BLaER1 (cell line): ENCODE measurements around the gene PARK7.
"Not testable (repeated sequence)": the region's sequence is repeated elsewhere in the genome, so short reads cannot be mapped to it uniquely, and the experiment has no call there.

Experiments used
- H3K27ac ChIP-seq: shearing (Covaris generic); formaldehyde crosslinking; 2 replicates; pipeline ENCODE4 v1.8.1; 2022
- H3K27me3 ChIP-seq: shearing (Covaris generic); formaldehyde crosslinking; 2 replicates; pipeline ENCODE4 v1.8.1; 2022
- H3K36me3 ChIP-seq: shearing (Covaris generic); formaldehyde crosslinking; 2 replicates; pipeline ENCODE4 v1.8.1; 2022
- H3K4me1 ChIP-seq: shearing (Covaris generic); formaldehyde crosslinking; 2 replicates; pipeline ENCODE4 v1.8.1; 2022
- H3K4me2 ChIP-seq: shearing (Covaris generic); formaldehyde crosslinking; 2 replicates; pipeline ENCODE4 v1.8.1; 2022
- H3K4me3 ChIP-seq: shearing (Covaris generic); formaldehyde crosslinking; 2 replicates; pipeline ENCODE4 v1.8.1; 2022
- H3K9ac ChIP-seq: shearing (Covaris generic); formaldehyde crosslinking; 2 replicates; pipeline ENCODE4 v1.8.1; 2022
- H3K9me3 ChIP-seq: shearing (Covaris generic); formaldehyde crosslinking; 2 replicates; pipeline ENCODE4 v1.8.1; 2022
- H4K20me1 ChIP-seq: shearing (Covaris generic); formaldehyde crosslinking; 2 replicates; pipeline ENCODE4 v1.8.1; 2022
- Cebpa-rat ChIP-seq: shearing (Covaris generic); IDR thresholded peaks from 2 replicates; pipeline ENCODE4 v1.8.1; 2022

Gene PARK7

GRCh38 chr1:7962636-7963377 is 1.3 kb downstream of the PARK7 start:
- Histone ChIP-seq H3K4me3 (peak overlapping the region; percentile 84), H3K27me3 (no peaks in the 10 kb centered on the region), H3K9ac (peak overlapping the region; percentile 88), H3K27ac (peak overlapping the region; percentile 86; the same call in 1 of the 2 replicates), H4K20me1 (peaks cover 33% of the 10 kb centered on the region), H3K9me3 (no peaks in the 10 kb centered on the region), H3K4me2 (peak overlapping the region; percentile 91), H3K36me3 (peaks cover 50% of the 10 kb centered on the region), H3K4me1 (peaks cover 60% of the 10 kb centered on the region)
- TF ChIP-seq Cebpa-rat = no peak

DNA sequence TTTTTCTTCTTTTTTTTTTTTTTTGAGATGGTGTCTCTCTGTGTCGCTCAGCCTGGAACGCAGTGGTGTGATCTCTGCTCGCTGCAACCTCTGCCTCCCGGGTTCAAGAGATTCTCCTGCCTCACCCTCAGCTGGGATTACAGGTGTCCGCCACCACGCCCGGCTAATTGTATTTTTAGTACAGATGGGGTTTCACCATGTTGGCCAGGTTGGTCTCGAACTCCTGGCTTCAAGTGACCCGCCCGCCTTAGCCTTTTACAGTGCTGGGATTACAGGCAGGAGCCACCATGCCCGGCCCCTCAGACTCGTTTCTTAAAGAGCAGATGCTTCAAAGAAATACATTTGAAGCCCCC is 1.8 kb downstream of the PARK7 start:
- peaks cover 56% of the 10 kb centered on the region for H3K36me3 ChIP-seq
- H3K27me3 ChIP-seq = not testable (repeated sequence)

DNA sequence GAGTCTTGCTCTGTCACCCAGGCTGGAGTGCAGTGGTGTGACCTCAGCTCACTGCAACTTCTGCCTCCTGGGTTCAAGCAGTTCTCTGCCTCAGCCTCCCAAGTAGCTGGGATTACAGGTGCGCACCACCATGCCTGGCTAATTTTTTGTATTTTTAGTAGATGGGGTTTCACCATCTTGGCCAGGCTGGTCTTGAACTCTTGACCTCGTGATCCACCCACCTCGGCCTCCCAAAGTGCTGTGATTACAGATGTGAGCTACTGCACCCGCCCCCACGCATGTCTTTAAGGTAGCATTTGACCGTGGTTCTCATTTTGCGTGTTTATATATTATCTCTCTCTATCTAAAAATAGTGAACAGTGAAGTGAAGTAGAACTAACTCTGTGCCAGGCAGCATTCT is 2.3 kb downstream of the PARK7 start:
- H3K9ac ChIP-seq, H3K9me3 ChIP-seq, H3K27me3 ChIP-seq, H3K27ac ChIP-seq, H3K4me3 ChIP-seq: not testable (repeated sequence)
- H3K36me3 ChIP-seq = peaks cover 60% of the 10 kb centered on the region
- peak overlapping the region; percentile 91; the same call in 1 of the 2 replicates for H3K4me2 ChIP-seq
- H4K20me1 ChIP-seq = peaks cover 44% of the 10 kb centered on the region
- peaks cover 60% of the 10 kb centered on the region for H3K4me1 ChIP-seq

More for the DNA sequence above, 1.8 kb downstream of the PARK7 start:
- Histone ChIP-seq H4K20me1 (peaks cover 39% of the 10 kb centered on the region), H3K4me2 (peak overlapping the region; percentile 91; the same call in 1 of the 2 replicates), H3K4me1 (peaks cover 60% of the 10 kb centered on the region)
- not testable (repeated sequence) for H3K9me3 ChIP-seq, H3K9ac ChIP-seq, H3K4me3 ChIP-seq, H3K27ac ChIP-seq

GRCh38 chr1:7964476-7964875 is 3.0 kb downstream of the PARK7 start:
- peaks cover 67% of the 10 kb centered on the region for H3K36me3 ChIP-seq
- no peak overlapping the region for H3K9ac ChIP-seq
- peaks cover 50% of the 10 kb centered on the region for H4K20me1 ChIP-seq
- peak overlapping the region; percentile 20 for H3K4me2 ChIP-seq
- no peak overlapping the region for H3K27ac ChIP-seq
- H3K4me1 ChIP-seq = peaks cover 60% of the 10 kb centered on the region
- no peak for TF ChIP-seq Cebpa-rat
- no peak overlapping the region for H3K4me3 ChIP-seq
- no peaks in the 10 kb centered on the region for H3K9me3 ChIP-seq
- no peaks in the 10 kb centered on the region for H3K27me3 ChIP-seq

- peaks cover 51% of the 10 kb centered on the region for H3K4me1 ChIP-seq
- no peak overlapping the region for H3K27ac ChIP-seq
- H3K9ac ChIP-seq = no peak overlapping the region
- H3K4me2 ChIP-seq = peak overlapping the region; percentile 36
- H3K36me3 ChIP-seq = peaks cover 94% of the 10 kb centered on the region
- TF ChIP-seq Cebpa-rat = no peak
- H3K4me3 ChIP-seq = no peak overlapping the region
- H3K27me3 ChIP-seq = no peaks in the 10 kb centered on the region
- no peaks in the 10 kb centered on the region for H3K9me3 ChIP-seq
- H4K20me1 ChIP-seq = peaks cover 53% of the 10 kb centered on the region
Measured at GRCh38 chr1:7967196-7967595, 5.7 kb downstream of the PARK7 start.

DNA sequence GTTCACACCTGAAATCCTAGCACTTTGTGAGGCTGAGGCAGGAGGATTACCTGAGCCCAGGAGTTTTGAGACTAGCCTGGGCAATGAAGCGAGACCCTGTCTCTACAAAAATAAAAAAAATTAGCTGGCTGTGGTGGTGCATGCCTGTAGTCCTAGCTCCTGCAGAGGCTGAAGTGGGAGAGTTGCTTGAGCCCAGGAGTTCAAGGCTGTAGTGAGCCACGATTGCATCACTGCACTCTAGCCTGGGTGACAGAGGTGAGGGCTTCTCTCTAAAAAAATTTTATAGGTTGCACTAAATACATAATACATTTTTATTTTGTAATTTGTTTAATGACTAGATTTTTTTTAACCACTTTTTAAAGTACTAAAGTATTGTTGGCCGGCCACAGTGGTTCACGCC is 6.1 kb downstream of the PARK7 start:
- no peaks in the 10 kb centered on the region for H3K27me3 ChIP-seq
- no peak overlapping the region for H3K4me3 ChIP-seq
- no peaks in the 10 kb centered on the region for H3K9me3 ChIP-seq
- H3K27ac ChIP-seq = no peak overlapping the region
- H3K4me1 ChIP-seq = peaks cover 47% of the 10 kb centered on the region
- TF ChIP-seq Cebpa-rat = 0 out of 2 replicates have a peak, but pooled peaks have one; percentile 9
- peak overlapping the region; percentile 36 for H3K4me2 ChIP-seq
- peaks cover 57% of the 10 kb centered on the region for H4K20me1 ChIP-seq
- H3K36me3 ChIP-seq = peaks cover 98% of the 10 kb centered on the region
- H3K9ac ChIP-seq = no peak overlapping the region

- H3K4me3 ChIP-seq = no peak overlapping the region
- H3K27me3 ChIP-seq = no peaks in the 10 kb centered on the region
- no peaks in the 10 kb centered on the region; the same call in 1 of the 2 replicates for H3K9me3 ChIP-seq
- H3K27ac ChIP-seq = no peak overlapping the region
- H3K36me3 ChIP-seq = peaks cover 95% of the 10 kb centered on the region
- H3K4me1 ChIP-seq = peaks cover 24% of the 10 kb centered on the region
- no peak overlapping the region for H3K4me2 ChIP-seq
- peaks cover 63% of the 10 kb centered on the region for H4K20me1 ChIP-seq
- no peak overlapping the region for H3K9ac ChIP-seq
- no peak for TF ChIP-seq Cebpa-rat
Measured at GRCh38 chr1:7970246-7970645, 8.7 kb downstream of the PARK7 start.

GRCh38 chr1:7971024-7971423 is 9.5 kb downstream of the PARK7 start:
- no peak overlapping the region for H3K27ac ChIP-seq

DNA sequence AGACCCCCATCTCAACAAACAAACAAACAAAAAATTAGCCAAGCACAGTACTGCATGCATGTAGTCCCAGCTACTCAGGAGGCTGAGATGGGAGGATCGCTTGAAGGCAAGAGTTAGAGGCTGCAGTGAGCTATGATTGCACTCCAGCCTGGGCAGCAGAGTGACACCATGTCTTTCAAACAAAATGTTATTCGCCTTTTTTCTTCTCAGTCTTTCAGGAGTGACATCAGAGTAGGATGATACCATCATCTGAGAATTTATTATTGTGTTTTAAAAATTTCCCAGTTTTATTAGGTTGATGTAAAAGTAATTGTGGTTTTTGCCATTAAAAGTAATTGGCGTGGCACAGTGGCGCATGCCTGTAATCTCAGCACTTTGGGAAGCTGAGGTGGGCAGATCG is 10.8 kb downstream of the PARK7 start:
- H3K4me2 ChIP-seq = no peak overlapping the region
- no peak for TF ChIP-seq Cebpa-rat
- H3K4me1 ChIP-seq = peaks cover 5% of the 10 kb centered on the region
- no peaks in the 10 kb centered on the region for H3K27me3 ChIP-seq
- no peak overlapping the region for H3K4me3 ChIP-seq
- peaks cover 63% of the 10 kb centered on the region for H4K20me1 ChIP-seq
- no peak overlapping the region for H3K27ac ChIP-seq
- no peaks in the 10 kb centered on the region; the same call in 1 of the 2 replicates for H3K9me3 ChIP-seq
- H3K36me3 ChIP-seq = peaks cover 94% of the 10 kb centered on the region
- H3K9ac ChIP-seq = no peak overlapping the region

More at GRCh38 chr1:7971024-7971423, 9.5 kb downstream of the PARK7 start:
- H3K36me3 ChIP-seq = peaks cover 94% of the 10 kb centered on the region
- peaks cover 17% of the 10 kb centered on the region for H3K4me1 ChIP-seq
- no peak overlapping the region for H3K4me3 ChIP-seq
- H3K4me2 ChIP-seq = no peak overlapping the region
- H3K9me3 ChIP-seq = no peaks in the 10 kb centered on the region; the same call in 1 of the 2 replicates
- no peaks in the 10 kb centered on the region for H3K27me3 ChIP-seq
- TF ChIP-seq Cebpa-rat = no peak
- H3K9ac ChIP-seq = no peak overlapping the region
- H4K20me1 ChIP-seq = peaks cover 63% of the 10 kb centered on the region

DNA sequence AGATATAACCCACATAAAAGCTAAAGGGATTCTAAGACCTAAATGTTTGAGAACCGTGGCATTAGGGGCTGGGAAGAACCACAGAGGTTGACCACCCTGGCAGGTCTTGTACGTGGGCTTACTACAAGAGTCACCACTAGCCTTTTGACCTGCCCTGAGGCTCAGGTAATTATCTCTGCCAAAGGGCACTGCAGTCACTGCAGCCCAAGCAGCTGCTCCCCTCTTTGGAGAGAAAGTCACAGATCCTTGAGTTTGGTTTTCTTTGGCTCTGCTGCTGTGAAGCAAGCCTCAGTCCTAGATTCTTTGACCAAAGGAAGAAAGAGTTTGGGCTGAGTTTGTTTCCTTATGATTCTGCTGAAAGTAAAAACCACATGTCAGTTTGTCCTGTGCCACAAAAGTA is 11.6 kb downstream of the PARK7 start:
- Histone ChIP-seq H3K27ac (no peak overlapping the region), H3K36me3 (peaks cover 94% of the 10 kb centered on the region), H3K4me2 (no peak overlapping the region), H3K9ac (no peak overlapping the region), H3K4me1 (no peaks in the 10 kb centered on the region), H3K9me3 (no peaks in the 10 kb centered on the region; the same call in 1 of the 2 replicates), H3K4me3 (no peak overlapping the region), H3K27me3 (no peaks in the 10 kb centered on the region), H4K20me1 (peaks cover 57% of the 10 kb centered on the region)
- TF ChIP-seq Cebpa-rat = no peak
